ENCODE data around the gene SLC16A12. TPM values are rescaled to one million over a fixed set of nuclear protein-coding genes. Genes with fewer than 3 reads are reported as not detected.
A peak's percentile ranks its signal among the peaks of the same experiment; 100 is the strongest.
"Not testable (repeated sequence)": the region's sequence is repeated elsewhere in the genome, so short reads cannot be mapped to it uniquely, and the experiment has no call there.

Gene SLC16A12
- total RNA-seq, 6 donors from 2014 or later = 1.3 to 4.4 (median 3.5) TPM

DNA sequence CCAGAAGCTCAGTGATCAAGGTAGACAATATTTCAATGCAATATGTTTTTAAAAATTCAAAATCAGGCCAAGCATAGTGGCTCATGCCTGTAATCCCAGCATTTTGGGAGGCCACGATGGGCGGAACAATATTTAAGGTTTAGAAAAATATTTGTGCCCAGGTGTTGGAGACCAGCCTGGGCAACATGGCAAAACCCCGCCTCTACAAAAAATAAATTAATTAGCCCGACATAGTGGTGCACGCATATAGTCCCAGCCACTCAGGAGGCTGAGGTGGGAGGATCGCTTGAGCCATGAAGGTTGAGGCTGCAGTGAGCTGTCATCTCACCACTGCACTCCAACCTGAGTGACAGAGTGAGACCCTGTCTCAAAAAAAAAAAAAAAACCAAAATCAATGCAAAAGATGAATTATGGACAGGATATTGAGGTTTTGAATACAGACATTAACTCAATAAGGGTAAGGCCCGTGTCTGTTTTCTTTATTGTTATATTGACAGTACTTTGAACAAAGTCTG lies 121.9 kb downstream of the SLC16A12 start:
- 87 to 90% methylated on average over 7 of the region's 7 CpGs for whole genome bisulfite sequencing, 2 donors
- Histone ChIP-seq H3K9me3 (no peaks in the 10 kb centered on the region), H3K4me3 (peak overlapping the region in 2 of 4 donors; percentile 90 to 96), H3K4me1 (peaks cover 27 to 40% (median 32%) of the 10 kb centered on the region in 4 donors), H3K36me3 (peaks cover 0 to 10% (median 2%) of the 10 kb centered on the region in 4 donors), H3K27me3 (no peaks in the 10 kb centered on the region), H3K27ac (peak overlapping the region in 3 of 4 donors; percentile 94 to 99 (median 95))
- TF ChIP-seq POLR2AphosphoS5 (IDR thresholded peaks at IDR 0.05) (no peak), POLR2A (IDR thresholded peaks at IDR 0.05) (no peak), EP300 (IDR thresholded peaks at IDR 0.05) (no peak)
- TF ChIP-seq, protein P1, sequence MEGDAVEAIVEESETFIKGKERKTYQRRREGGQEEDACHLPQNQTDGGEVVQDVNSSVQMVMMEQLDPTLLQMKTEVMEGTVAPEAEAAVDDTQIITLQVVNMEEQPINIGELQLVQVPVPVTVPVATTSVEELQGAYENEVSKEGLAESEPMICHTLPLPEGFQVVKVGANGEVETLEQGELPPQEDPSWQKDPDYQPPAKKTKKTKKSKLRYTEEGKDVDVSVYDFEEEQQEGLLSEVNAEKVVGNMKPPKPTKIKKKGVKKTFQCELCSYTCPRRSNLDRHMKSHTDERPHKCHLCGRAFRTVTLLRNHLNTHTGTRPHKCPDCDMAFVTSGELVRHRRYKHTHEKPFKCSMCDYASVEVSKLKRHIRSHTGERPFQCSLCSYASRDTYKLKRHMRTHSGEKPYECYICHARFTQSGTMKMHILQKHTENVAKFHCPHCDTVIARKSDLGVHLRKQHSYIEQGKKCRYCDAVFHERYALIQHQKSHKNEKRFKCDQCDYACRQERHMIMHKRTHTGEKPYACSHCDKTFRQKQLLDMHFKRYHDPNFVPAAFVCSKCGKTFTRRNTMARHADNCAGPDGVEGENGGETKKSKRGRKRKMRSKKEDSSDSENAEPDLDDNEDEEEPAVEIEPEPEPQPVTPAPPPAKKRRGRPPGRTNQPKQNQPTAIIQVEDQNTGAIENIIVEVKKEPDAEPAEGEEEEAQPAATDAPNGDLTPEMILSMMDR (IDR thresholded peaks at IDR 0.05) = no peak
- DNase-seq = no peak
- ATAC-seq (ENCODE audit: low FRiP score in 2 of 2) = no peak

DNA sequence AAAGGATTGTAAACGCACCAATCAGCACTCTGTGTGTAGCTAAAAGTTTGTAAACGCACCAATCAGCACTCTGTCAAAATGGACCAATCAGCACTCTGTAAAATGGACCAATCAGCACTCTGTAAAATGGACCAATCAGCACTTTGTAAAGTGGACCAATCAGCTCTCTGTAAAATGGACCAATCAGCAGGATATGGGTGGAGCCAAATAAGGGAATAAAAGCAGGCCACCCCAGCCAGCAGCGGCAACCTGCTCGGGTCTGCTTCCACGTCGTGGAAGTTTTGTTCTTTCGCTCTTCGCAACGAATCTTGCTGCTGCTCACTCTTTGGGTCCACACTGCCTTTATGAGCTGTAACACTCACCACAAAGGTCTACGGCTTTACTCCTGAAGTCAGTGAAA lies 123.1 kb downstream of the SLC16A12 start:
- H3K4me1 ChIP-seq = peaks cover 17 to 28% (median 21%) of the 10 kb centered on the region in 4 donors
- H3K36me3 ChIP-seq; H3K27me3 ChIP-seq; ATAC-seq (ENCODE audit: low FRiP score in 2 of 2); H3K9me3 ChIP-seq; H3K27ac ChIP-seq; DNase-seq; H3K4me3 ChIP-seq: not testable (repeated sequence)
- WGBS, 2 donors = 85 to 90% methylated on average over 10 of the region's 10 CpGs

DNA sequence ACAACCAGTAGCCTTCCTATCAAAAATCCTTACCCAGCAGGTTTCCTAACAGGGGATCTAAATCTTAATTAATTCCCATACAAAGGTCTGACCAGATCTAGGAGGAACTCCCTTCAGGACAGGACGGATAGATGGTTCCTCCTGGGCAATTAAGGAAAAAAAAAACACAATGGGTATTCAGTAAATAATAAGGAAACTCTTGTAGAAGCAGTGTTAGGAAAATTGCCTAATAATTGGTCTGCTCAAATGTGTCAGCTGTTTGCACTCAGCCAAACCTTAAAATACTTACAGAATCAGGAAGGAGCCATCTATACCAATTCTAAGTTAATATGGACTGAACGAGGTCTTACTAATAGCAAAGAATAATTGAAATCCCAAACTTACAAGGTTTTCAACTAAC lies 124.3 kb downstream of the SLC16A12 start:
- H3K27ac ChIP-seq; H3K9me3 ChIP-seq; H3K36me3 ChIP-seq; DNase-seq; H3K4me3 ChIP-seq; ATAC-seq (ENCODE audit: low FRiP score in 2 of 2); H3K27me3 ChIP-seq: not testable (repeated sequence)
- 44 to 57% methylated on average over 2 of the region's 2 CpGs for WGBS, 2 donors
- H3K4me1 ChIP-seq = peaks cover 10 to 16% (median 13%) of the 10 kb centered on the region in 4 donors

DNA sequence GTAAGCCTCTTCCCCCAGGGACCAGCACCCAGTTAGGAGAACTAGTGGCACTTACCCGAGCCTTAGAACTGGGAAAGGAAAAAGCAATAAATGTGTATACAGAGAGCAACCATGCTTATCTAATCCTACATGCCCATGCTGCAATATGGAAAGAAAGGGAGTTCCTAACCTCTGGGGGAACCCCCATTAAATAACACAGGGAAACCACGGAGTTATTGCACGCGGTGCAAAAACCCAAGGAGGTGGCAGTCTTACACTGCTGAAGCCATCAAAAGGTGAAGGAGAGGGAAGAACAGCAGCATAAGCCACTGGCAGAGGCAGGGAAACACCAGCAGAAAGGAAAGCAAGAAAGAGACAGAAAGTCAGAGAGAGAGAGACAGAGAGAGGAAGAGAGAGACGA lies 124.8 kb downstream of the SLC16A12 start:
- H3K27ac ChIP-seq; H3K27me3 ChIP-seq; H3K4me3 ChIP-seq; H3K36me3 ChIP-seq; ATAC-seq (ENCODE audit: low FRiP score in 2 of 2); DNase-seq; H3K9me3 ChIP-seq: not testable (repeated sequence)
- 78 to 87% methylated on average over 5 of the region's 5 CpGs for WGBS, 2 donors
- peaks cover 5 to 10% (median 7%) of the 10 kb centered on the region in 4 donors for H3K4me1 ChIP-seq

DNA sequence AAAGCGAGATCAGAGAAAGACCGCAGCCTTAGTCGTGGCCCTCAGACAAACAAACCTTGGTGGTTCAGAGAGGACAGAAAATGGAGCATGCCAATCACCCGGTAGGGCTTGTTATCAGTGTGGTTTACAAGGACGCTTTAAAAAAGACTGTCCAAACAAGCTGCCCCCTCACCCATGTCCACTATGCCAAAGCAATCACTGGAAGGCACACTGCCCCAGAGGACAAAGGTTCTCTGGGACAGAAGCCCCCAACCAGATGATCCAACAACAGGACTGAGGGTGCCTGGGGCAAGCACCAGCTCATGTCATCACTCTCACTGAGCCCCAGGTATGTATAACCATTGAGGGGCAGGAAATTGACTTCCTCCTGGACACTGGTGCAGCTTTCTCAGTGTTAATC lies 126.1 kb downstream of the SLC16A12 start:
- not testable (repeated sequence) for H3K4me3 ChIP-seq; H3K36me3 ChIP-seq; H3K9me3 ChIP-seq; H3K27ac ChIP-seq; DNase-seq; ATAC-seq (ENCODE audit: low FRiP score in 2 of 2); H3K4me1 ChIP-seq; H3K27me3 ChIP-seq
- 88 to 94% methylated on average over 5 of the region's 5 CpGs for WGBS, 2 donors

DNA sequence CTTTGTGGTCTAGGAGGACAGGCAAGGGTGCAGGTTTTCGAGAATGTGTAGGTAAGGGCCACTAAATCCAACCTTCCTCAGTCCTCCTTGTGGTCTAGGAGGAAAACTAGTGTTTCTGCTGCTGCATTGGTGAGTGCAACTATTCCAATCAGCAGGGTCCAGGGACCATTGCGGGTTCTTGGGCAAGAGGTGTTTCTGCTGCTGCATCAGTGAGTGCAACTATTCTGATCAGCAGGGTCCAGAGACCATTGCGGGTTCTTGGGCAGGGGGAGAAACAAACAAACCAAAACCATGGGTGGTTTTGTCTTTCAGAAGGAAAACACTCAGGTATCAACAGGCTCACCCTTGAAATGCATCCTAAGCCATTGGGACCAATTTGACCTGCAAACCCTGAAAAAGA lies 127.6 kb downstream of the SLC16A12 start:
- peaks cover 0 to 12% (median 1%) of the 10 kb centered on the region in 4 donors for H3K36me3 ChIP-seq
- not testable (repeated sequence) for H3K4me1 ChIP-seq; H3K27me3 ChIP-seq; DNase-seq; H3K4me3 ChIP-seq; H3K27ac ChIP-seq; H3K9me3 ChIP-seq; ATAC-seq (ENCODE audit: low FRiP score in 2 of 2)
- WGBS, 2 donors = 95 to 98% methylated on average over 3 of the region's 3 CpGs

DNA sequence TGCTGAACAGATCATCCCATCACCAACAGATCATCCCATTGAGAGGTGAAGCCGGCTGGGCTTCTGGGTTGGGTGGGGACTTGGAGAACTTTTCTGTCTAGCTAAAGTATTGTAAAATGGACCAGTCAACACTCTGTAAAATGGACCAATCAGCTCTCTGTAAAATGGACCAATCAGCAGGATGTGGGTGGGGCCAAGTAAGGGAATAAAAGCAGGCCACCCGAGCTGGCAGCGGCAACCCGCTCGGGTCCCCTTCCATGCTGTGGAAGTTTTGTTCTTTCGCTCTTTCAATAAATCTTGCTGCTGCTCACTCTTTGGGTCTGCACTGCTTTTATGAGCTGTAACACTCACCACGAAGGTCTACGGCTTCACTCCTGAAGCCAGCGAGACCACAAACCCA lies 129.2 kb downstream of the SLC16A12 start:
- ATAC-seq (ENCODE audit: low FRiP score in 2 of 2); H3K27me3 ChIP-seq; DNase-seq; H3K4me3 ChIP-seq; H3K27ac ChIP-seq; H3K4me1 ChIP-seq; H3K9me3 ChIP-seq: not testable (repeated sequence)
- peaks cover 0 to 19% (median 3%) of the 10 kb centered on the region in 4 donors for H3K36me3 ChIP-seq
- WGBS, 2 donors = 93 to 96% methylated on average over 9 of the region's 9 CpGs

DNA sequence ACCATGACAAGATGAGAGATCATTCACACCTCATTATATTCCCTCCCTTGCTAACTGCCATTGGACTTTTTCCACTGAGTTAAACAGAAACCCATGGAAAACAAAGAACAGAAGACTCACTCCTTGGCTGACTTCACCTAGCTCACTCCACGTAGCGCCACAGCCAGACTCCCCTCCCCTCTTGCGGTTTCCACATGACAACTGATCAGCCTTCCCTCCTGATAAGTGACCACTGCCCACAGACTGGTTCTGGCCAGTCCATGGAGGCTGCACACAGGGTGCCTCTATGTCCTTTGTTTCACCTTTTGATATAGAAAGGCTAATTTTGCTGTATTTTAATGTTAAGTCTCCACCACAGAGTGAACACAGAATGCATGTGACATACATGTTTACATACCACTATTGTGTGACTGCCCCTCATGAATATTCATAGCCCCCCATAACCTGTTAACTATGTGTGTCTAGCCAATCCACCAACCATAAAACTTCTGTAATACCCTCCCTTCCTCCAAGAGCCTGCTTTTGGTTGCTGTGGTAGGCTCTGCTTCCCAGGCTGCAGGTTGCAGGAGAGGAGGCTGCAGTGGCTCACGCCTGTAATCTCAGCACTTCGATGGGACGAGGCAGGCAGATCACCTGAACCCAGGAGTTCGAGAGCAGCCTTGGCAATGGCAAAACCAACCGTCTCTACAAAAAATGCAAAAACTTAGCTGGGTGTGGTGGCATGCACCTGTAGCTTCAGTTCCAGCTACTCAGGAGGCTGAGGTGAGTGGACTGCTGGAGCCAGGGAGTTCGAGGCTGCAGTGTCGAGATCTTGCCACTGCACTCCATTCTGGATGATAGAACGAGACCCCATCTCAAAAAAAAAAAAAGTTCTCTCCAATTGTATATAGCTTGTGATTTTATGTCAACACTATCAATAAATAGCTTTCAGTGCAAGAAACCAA lies 131.0 kb downstream of the SLC16A12 start:
- ATAC-seq (ENCODE audit: low FRiP score in 2 of 2) = no peak
- H3K9me3 ChIP-seq = no peaks in the 10 kb centered on the region
- H3K36me3 ChIP-seq = peaks cover 0 to 19% (median 3%) of the 10 kb centered on the region in 4 donors
- no peak overlapping the region for H3K27ac ChIP-seq
- no peak overlapping the region for H3K4me3 ChIP-seq
- H3K4me1 ChIP-seq = peaks cover 0 to 9% (median 0%) of the 10 kb centered on the region in 4 donors
- TF ChIP-seq POLR2A (IDR thresholded peaks at IDR 0.05) = no peak
- TF ChIP-seq, protein P1 (IDR thresholded peaks at IDR 0.05) = no peak
- no peaks in the 10 kb centered on the region for H3K27me3 ChIP-seq
- 87 to 91% methylated on average over 10 to 11 of the region's 11 CpGs for WGBS, 2 donors
- DNase-seq = no peak
